ENCODE measurements around the gene TEX22.
"Not testable (repeated sequence)": the region's sequence is repeated elsewhere in the genome, so short reads cannot be mapped to it uniquely, and the experiment has no call there.

Gene TEX22

DNA sequence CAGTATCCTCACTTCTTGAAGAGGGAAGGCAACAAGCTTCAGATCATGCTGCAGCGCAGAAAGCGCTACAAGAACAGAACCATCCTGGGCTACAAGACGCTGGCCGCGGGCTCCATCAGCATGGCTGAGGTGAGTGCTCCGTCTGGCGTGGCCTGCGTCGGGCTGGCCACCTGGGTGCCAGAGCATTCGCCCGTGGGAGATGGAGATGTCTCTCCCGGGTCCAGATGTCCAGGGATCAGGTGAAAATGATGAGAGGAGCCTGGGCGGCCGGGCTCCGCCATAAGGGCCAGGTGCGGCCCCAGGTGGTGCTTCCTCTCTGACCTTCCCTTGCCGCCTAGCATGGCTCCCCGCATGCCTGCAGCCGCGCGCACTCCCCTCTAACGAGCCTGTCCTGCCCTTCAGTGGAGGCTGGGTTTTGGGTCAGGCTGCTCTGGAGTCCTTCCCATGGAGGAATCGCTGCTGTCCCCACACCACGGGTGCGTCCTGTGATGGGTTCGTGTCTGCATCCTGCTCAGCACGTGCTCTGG is 43.2 kb upstream of the TEX22 start:
- no peak for FAIRE-seq
- no peak for DNase-seq (ENCODE audit: insufficient read length, low spot score)
- no peak for TF ChIP-seq PAX5 (IDR thresholded peaks at IDR 0.05; ENCODE audit: insufficient read depth, low read length, severe bottlenecking)
- no peak for TF ChIP-seq POLR2AphosphoS5 (IDR thresholded peaks at IDR 0.05; ENCODE audit: low read depth, low read length)
- TF ChIP-seq SPI1 (IDR thresholded peaks at IDR 0.05; ENCODE audit: low read depth, low read length), result no peak
- TF ChIP-seq POU2F2 (IDR thresholded peaks at IDR 0.05; ENCODE audit: low read depth, low read length), result no peak
- no peak for TF ChIP-seq TAF1 (IDR thresholded peaks at IDR 0.05; ENCODE audit: low read depth, low read length)
- no peak for TF ChIP-seq POLR2A (IDR thresholded peaks at IDR 0.05; ENCODE audit: low read depth, low read length)

GRCh38 chr14:105355850-105356604 is 42.3 kb upstream of the TEX22 start:
- FAIRE-seq (no peak), DNase-seq (ENCODE audit: insufficient read length, low spot score) (no peak)

GRCh38 chr14:105356927-105357326 is 41.4 kb upstream of the TEX22 start:
- FAIRE-seq (no peak), DNase-seq (ENCODE audit: insufficient read length, low spot score) (no peak)
- TF ChIP-seq POLR2A (IDR thresholded peaks at IDR 0.05; ENCODE audit: low read depth, low read length) (no peak), SPI1 (IDR thresholded peaks at IDR 0.05; ENCODE audit: low read depth, low read length) (no peak), PAX5 (IDR thresholded peaks at IDR 0.05; ENCODE audit: insufficient read depth, low read length, severe bottlenecking) (no peak), POU2F2 (IDR thresholded peaks at IDR 0.05; ENCODE audit: low read depth, low read length) (no peak), POLR2AphosphoS5 (IDR thresholded peaks at IDR 0.05; ENCODE audit: low read depth, low read length) (no peak), TAF1 (IDR thresholded peaks at IDR 0.05; ENCODE audit: low read depth, low read length) (no peak)

More at GRCh38 chr14:105355850-105356604, 42.3 kb upstream of the TEX22 start:
- TF ChIP-seq POLR2AphosphoS5 (IDR thresholded peaks at IDR 0.05; ENCODE audit: low read depth, low read length) (no peak), POU2F2 (IDR thresholded peaks at IDR 0.05; ENCODE audit: low read depth, low read length) (no peak), PAX5 (IDR thresholded peaks at IDR 0.05; ENCODE audit: insufficient read depth, low read length, severe bottlenecking) (no peak), TAF1 (IDR thresholded peaks at IDR 0.05; ENCODE audit: low read depth, low read length) (no peak), POLR2A (IDR thresholded peaks at IDR 0.05; ENCODE audit: low read depth, low read length) (no peak)

GRCh38 chr14:105357626-105358025 is 40.7 kb upstream of the TEX22 start:
- no peak for FAIRE-seq

GRCh38 chr14:105358140-105358846 is 40.0 kb upstream of the TEX22 start:
- no peak for TF ChIP-seq POU2F2 (IDR thresholded peaks at IDR 0.05; ENCODE audit: low read depth, low read length)
- TF ChIP-seq POLR2A (IDR thresholded peaks at IDR 0.05; ENCODE audit: low read depth, low read length), result no peak
- no peak for TF ChIP-seq TAF1 (IDR thresholded peaks at IDR 0.05; ENCODE audit: low read depth, low read length)
- no peak for TF ChIP-seq POLR2AphosphoS5 (IDR thresholded peaks at IDR 0.05; ENCODE audit: low read depth, low read length)
- FAIRE-seq (no peak), DNase-seq (ENCODE audit: insufficient read length, low spot score) (no peak)

More at GRCh38 chr14:105357626-105358025, 40.7 kb upstream of the TEX22 start:
- no peak for DNase-seq (ENCODE audit: insufficient read length, low spot score)
- TF ChIP-seq POLR2AphosphoS5 (IDR thresholded peaks at IDR 0.05; ENCODE audit: low read depth, low read length), result no peak
- TF ChIP-seq TAF1 (IDR thresholded peaks at IDR 0.05; ENCODE audit: low read depth, low read length), result no peak
- no peak for TF ChIP-seq POLR2A (IDR thresholded peaks at IDR 0.05; ENCODE audit: low read depth, low read length)
- TF ChIP-seq POU2F2 (IDR thresholded peaks at IDR 0.05; ENCODE audit: low read depth, low read length), result no peak
- no peak for TF ChIP-seq SPI1 (IDR thresholded peaks at IDR 0.05; ENCODE audit: low read depth, low read length)
- TF ChIP-seq PAX5 (IDR thresholded peaks at IDR 0.05; ENCODE audit: insufficient read depth, low read length, severe bottlenecking), result no peak

DNA sequence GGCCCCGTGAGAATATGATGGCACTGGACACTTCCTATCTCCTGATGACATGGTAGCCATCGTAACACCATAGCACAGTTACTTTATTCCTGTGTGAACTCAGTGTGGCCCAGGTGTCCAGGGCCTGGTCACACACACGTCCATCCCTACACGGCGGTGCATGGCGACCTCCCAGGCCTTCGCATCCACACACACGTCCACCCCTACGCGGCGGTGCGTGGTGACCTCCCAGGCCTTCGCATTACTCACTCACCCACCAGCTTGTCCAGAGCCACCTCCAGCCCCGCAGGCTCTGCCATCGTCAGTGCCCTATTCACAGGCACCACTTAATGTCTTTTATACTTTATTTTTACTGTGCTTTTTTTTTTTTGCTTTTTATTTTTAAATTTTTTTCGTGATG is 39.4 kb upstream of the TEX22 start:
- DNase-seq (ENCODE audit: insufficient read length, low spot score) (no peak), FAIRE-seq (no peak)

DNA sequence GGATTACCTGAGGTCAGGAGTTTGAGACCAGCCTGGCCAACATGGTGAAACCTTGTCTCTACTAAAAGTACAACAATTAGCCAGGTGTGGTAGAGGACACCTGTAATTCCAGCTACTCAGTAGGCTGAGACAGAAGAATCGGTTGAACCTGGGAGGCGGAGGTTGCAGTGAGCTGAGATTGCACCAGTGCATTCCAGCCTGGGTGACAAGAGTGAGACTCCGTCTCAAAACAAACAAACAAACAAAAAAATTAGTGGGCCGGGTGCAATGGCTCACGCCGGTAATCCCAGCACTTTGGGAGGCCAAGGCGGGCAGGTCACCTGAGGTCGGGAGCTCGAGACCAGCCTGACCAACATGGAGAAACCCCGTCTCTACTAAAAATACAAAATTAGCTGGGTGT is 36.9 kb upstream of the TEX22 start:
- not testable (repeated sequence) for DNase-seq (ENCODE audit: insufficient read length, low spot score); FAIRE-seq

More for the DNA sequence above, 39.4 kb upstream of the TEX22 start:
- TF ChIP-seq PAX5 (IDR thresholded peaks at IDR 0.05; ENCODE audit: insufficient read depth, low read length, severe bottlenecking), result no peak
- TF ChIP-seq SPI1 (IDR thresholded peaks at IDR 0.05; ENCODE audit: low read depth, low read length), result no peak
- TF ChIP-seq POLR2A (IDR thresholded peaks at IDR 0.05; ENCODE audit: low read depth, low read length), result no peak
- no peak for TF ChIP-seq POLR2AphosphoS5 (IDR thresholded peaks at IDR 0.05; ENCODE audit: low read depth, low read length)
- TF ChIP-seq POU2F2 (IDR thresholded peaks at IDR 0.05; ENCODE audit: low read depth, low read length), result no peak

- no peak for DNase-seq (ENCODE audit: insufficient read length, low spot score)
- no peak for TF ChIP-seq PAX5 (IDR thresholded peaks at IDR 0.05; ENCODE audit: insufficient read depth, low read length, severe bottlenecking)
- no peak for TF ChIP-seq POU2F2 (IDR thresholded peaks at IDR 0.05; ENCODE audit: low read depth, low read length)
- TF ChIP-seq SPI1 (IDR thresholded peaks at IDR 0.05; ENCODE audit: low read depth, low read length), result no peak
- no peak for TF ChIP-seq TAF1 (IDR thresholded peaks at IDR 0.05; ENCODE audit: low read depth, low read length)
- TF ChIP-seq POLR2AphosphoS5 (IDR thresholded peaks at IDR 0.05; ENCODE audit: low read depth, low read length), result no peak
- no peak for TF ChIP-seq POLR2A (IDR thresholded peaks at IDR 0.05; ENCODE audit: low read depth, low read length)
- no peak for FAIRE-seq
These were observed 34.3 kb upstream of the TEX22 start for GRCh38 chr14:105363847-105364708.

- TF ChIP-seq POLR2A (IDR thresholded peaks at IDR 0.05; ENCODE audit: low read depth, low read length) (no peak), POLR2AphosphoS5 (IDR thresholded peaks at IDR 0.05; ENCODE audit: low read depth, low read length) (no peak), POU2F2 (IDR thresholded peaks at IDR 0.05; ENCODE audit: low read depth, low read length) (no peak), TAF1 (IDR thresholded peaks at IDR 0.05; ENCODE audit: low read depth, low read length) (no peak), SPI1 (IDR thresholded peaks at IDR 0.05; ENCODE audit: low read depth, low read length) (no peak), PAX5 (IDR thresholded peaks at IDR 0.05; ENCODE audit: insufficient read depth, low read length, severe bottlenecking) (no peak)
- FAIRE-seq (no peak), DNase-seq (ENCODE audit: insufficient read length, low spot score) (no peak)
These were observed 33.2 kb upstream of the TEX22 start for GRCh38 chr14:105365101-105365500.

All from GM12891 (cell line).